Measurements from ENCODE around the gene CNTNAP2.

GRCh38 chr7:146499970-146500369 is 383.4 kb downstream of the CNTNAP2 start:
- no peak for TF ChIP-seq FOXM1 (IDR thresholded peaks at IDR 0.05; ENCODE audit: borderline replicate concordance)
- TF ChIP-seq BHLHE40 (IDR thresholded peaks at IDR 0.05; ENCODE audit: borderline replicate concordance): no peak
- no peak for TF ChIP-seq NFRKB (IDR thresholded peaks at IDR 0.05)
- TF ChIP-seq SP1 (IDR thresholded peaks at IDR 0.05): no peak
- no peak for TF ChIP-seq FOXA1 (IDR thresholded peaks at IDR 0.05)
- no peak for TF ChIP-seq SUZ12 (IDR thresholded peaks at IDR 0.05)
- no peak for TF ChIP-seq FOXK2 (IDR thresholded peaks at IDR 0.05)
- TF ChIP-seq LEF1 (IDR thresholded peaks at IDR 0.05; ENCODE audit: borderline replicate concordance): no peak
- no peak for TF ChIP-seq HDGF (IDR thresholded peaks at IDR 0.05; ENCODE audit: borderline replicate concordance)
- TF ChIP-seq TARDBP (IDR thresholded peaks at IDR 0.05): no peak
